H54 (cell line): Measurements from ENCODE around the gene TCF7.

Source experiments
- DNase-seq: peaks from one replicate; pipeline ENCODE4 v3.0.0; 2011; ENCODE audit warnings: low spot score, mixed read lengths; ENCODE audit not compliant: insufficient read length
- FAIRE-seq: peaks from 3 replicates; lab custom pipeline; 2011; peaks lifted over from hg19 to GRCh38; lab: Jason Lieb, UNC
- POLR2A ChIP-seq: IDR thresholded peaks from 2 replicates; pipeline ENCODE4 v1.6.1; 2011; ENCODE audit warnings: low read depth, mild to moderate bottlenecking, low read length

Gene TCF7

GRCh38 chr5:134084022-134084565, 30.4 kb upstream of the TCF7 start:
- FAIRE-seq: no peak

DNA sequence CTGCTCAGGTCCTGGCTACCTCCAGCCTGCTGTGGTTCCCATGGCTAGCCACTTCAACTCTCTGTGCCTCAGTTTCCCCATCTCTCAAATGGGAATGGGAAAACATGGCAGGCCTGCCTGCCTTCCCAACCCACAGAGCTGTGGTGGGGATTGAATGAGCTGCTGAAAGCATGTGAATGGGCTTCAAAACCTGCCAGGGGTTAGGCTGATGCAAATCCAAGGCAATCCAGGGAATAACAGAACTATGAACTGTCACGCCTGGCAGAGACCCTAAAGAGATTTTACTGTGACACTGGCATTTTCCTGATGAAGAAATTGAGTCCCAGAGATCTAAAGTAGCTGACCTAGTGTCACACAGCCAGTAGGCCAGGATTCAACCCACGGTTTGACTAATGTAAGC, 29.9 kb upstream of the TCF7 start:
- FAIRE-seq: no peak
- no peak for TF ChIP-seq POLR2A
- DNase-seq: no peak

More at GRCh38 chr5:134084022-134084565, 30.4 kb upstream of the TCF7 start:
- no peak for TF ChIP-seq POLR2A
- no peak for DNase-seq

DNA sequence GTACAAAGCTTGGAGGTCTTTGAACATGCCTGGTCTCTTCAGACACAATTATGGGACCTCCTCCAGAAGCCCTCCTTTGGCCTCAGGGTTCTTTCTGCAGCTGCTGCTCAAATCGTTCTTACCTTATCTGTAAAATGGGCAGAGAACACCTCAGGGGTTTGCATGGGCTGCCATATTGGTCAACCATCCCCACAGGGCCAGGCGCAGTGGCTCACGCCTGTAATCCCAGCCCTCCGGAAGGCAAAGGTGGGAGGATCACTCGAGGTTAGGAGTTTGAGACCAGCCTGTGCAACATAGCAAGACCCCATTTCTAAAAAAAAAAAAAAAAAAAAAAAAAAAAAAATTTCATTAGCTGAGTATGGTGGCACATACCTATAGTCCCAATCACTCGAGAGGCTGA, 29.1 kb upstream of the TCF7 start:
- DNase-seq (no peak), FAIRE-seq (no peak)
- no peak for TF ChIP-seq POLR2A

DNA sequence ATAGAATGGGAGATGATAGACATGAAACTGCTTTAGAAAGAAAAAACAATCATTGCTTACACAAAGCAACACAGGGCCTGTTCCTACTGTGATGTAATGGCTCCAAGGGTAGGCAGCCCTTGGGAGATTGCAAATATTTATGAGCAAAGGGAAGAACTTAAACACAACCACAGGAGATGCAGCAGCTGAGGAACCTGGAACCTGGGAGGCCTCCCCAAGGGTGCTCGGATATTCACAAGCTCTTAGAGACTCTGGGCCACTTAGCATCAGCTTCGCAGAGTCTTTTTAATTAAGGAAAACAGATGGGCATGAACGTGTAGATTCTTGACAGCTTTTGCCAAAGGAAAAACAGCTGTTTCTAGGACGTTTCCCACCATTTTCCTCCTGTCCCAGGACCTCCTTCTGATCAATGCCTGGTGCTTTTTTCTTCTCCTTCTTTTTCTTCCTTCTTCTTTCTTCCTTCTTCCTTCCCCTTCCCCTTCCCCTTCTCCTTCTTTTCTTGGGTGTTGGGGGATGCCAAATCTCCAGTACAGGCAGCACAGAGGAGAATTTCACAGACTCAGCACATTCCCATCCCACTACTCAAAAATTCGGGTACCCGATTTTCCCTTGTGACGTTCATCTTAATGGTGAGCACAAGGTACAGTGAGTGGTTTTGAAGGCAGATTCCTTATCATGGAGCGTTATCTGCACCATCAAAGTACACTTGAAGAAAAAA, 28.1 kb upstream of the TCF7 start:
- no peak for TF ChIP-seq POLR2A
- FAIRE-seq (no peak), DNase-seq (no peak)

DNA sequence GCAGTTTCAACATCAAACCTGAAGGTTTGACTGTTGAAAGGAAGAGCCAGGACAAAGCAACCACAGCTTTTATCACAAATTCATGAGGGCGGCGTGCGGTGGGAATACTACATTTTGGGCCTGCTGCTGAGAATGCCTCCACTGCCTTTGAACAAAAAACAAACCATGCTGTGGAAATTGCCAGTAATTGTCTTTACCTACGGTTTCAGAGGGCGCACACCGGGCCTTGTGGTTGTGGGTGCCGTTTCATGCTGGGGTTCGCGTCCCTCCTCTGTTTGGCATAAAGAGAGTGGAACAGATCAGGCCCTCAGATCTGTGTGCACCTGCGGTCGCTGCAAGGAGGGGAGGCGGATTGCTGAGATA, 27.6 kb upstream of the TCF7 start:
- FAIRE-seq (no peak), DNase-seq (no peak)
- TF ChIP-seq POLR2A: no peak

GRCh38 chr5:134088291-134088690, 26.2 kb upstream of the TCF7 start:
- FAIRE-seq: no peak
- no peak for TF ChIP-seq POLR2A
- no peak for DNase-seq

- no peak for DNase-seq
- no peak for FAIRE-seq
- TF ChIP-seq POLR2A: no peak
Measured at GRCh38 chr5:134088994-134089560, 25.4 kb upstream of the TCF7 start.

DNA sequence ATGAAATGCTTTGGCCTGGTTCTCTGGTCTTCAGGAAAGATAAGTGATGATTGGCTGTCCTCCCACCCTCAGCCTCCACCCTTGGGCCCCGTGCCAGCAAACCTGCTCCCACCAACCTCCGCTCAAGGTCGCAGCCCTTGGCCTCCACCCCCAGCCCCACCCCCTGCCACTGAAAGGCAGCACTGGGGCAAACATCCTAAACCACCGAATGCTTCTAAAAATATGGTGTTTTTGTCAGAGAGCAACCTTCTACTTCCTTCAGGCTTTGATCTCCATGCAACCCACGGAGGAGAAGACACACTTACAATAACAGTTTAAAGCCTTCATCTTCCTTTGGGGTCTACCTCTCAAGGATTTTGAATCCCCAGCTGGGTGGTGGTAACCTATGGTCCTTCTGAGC, 24.0 kb upstream of the TCF7 start:
- DNase-seq: no peak
- FAIRE-seq: no peak
- TF ChIP-seq POLR2A: no peak

GRCh38 chr5:134091626-134092121, 22.8 kb upstream of the TCF7 start:
- FAIRE-seq (no peak), DNase-seq (no peak)
- no peak for TF ChIP-seq POLR2A

DNA sequence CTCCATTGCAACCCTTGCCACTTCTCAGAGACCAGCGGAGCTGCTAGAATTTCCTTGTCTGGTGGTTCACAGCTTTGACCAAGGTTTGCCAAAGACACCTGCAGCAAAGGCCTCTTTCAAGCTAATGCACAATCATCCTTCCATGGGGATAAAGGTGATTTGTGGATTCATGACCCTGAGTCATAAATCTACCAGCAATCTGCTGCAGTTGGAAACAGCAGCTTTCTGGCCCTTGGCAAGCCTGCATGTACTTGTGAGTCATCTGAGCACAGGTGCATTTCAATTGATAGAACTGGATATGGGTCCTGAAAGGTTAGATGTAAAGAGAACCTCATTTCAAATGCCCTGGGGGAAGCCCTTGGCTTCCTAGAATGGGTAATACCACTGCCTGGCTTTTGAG, 21.6 kb upstream of the TCF7 start:
- peak; percentile 11 for FAIRE-seq
- no peak for DNase-seq
- TF ChIP-seq POLR2A: no peak

GRCh38 chr5:134093351-134093750, 21.1 kb upstream of the TCF7 start:
- FAIRE-seq: no peak

DNA sequence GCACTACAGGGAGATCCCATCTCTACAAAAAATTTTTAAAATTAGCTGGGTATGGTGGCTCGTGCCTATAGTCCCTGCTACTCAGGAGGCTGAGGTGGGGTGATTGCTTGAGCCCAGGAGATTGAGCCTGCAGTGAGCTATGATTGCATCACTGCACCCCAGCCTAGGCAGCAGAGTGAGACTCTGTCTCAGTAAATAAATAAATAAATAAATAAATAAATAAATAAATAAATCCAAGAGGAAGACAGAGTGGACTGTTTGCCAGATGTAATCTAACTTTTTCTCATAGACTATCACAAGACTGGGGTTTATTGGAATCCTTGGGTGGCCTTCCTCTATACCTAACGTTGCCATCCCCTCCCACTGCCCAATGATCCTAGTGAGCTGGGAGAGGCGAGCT, 19.2 kb upstream of the TCF7 start:
- DNase-seq (no peak), FAIRE-seq (no peak)
- no peak for TF ChIP-seq POLR2A

More at GRCh38 chr5:134093351-134093750, 21.1 kb upstream of the TCF7 start:
- DNase-seq: no peak
- no peak for TF ChIP-seq POLR2A

GRCh38 chr5:134095887-134096589, 18.4 kb upstream of the TCF7 start:
- no peak for TF ChIP-seq POLR2A
- FAIRE-seq (no peak), DNase-seq (no peak)

- no peak for FAIRE-seq
- no peak for DNase-seq
- TF ChIP-seq POLR2A: no peak
Measured at GRCh38 chr5:134097211-134097749, 17.2 kb upstream of the TCF7 start.
